HFF-Myc (cell line): ENCODE results near the gene SEPSECS.

Experiments used
- DNase-seq: peaks from one replicate; pipeline ENCODE4 v3.0.0-alpha.2; 2011; ENCODE audit warnings: low read depth; ENCODE audit errors: extremely low read depth
- H3K4me3 ChIP-seq: replicated peaks from 2 replicates; pipeline ENCODE4 v1.5.1; 2011; ENCODE audit warnings: low read depth, mild to moderate bottlenecking, control low read depth, low read length
- CTCF ChIP-seq: IDR thresholded peaks from 2 replicates; pipeline ENCODE4 v1.5.1; 2012; ENCODE audit warnings: mild to moderate bottlenecking, low read depth, low read length, control low read depth; ENCODE audit errors: missing control alignments

Gene SEPSECS

GRCh38 chr4:25128671-25129070 lies 31.6 kb downstream of the SEPSECS start:
- no peak for DNase-seq
- H3K4me3 ChIP-seq: no peak overlapping the region
- TF ChIP-seq CTCF: no peak

GRCh38 chr4:25123236-25123635 lies 37.0 kb downstream of the SEPSECS start:
- DNase-seq: no peak
- H3K4me3 ChIP-seq: no peak overlapping the region
- no peak for TF ChIP-seq CTCF

- no peak for TF ChIP-seq CTCF
- H3K4me3 ChIP-seq: no peak overlapping the region
- no peak for DNase-seq
Observed at GRCh38 chr4:25120146-25120940, 39.9 kb downstream of the SEPSECS start.

- DNase-seq: no peak
- H3K4me3 ChIP-seq: no peak overlapping the region
- TF ChIP-seq CTCF: no peak
Observed at GRCh38 chr4:25117716-25118472, 42.4 kb downstream of the SEPSECS start.

- TF ChIP-seq CTCF: no peak
- no peak for DNase-seq
- H3K4me3 ChIP-seq: no peak overlapping the region
Observed at GRCh38 chr4:25117274-25117673, 43.0 kb downstream of the SEPSECS start.

GRCh38 chr4:25113915-25114904 lies 46.0 kb downstream of the SEPSECS start:
- TF ChIP-seq CTCF: no peak
- no peak overlapping the region for H3K4me3 ChIP-seq
- DNase-seq: no peak
